IPS-NIHi7 (cell line): ENCODE data around the gene EEPD1.

Experiments used
- DNase-seq: peaks from one replicate; pipeline ENCODE4 v3.0.0; 2012; ENCODE audit warnings: mixed read lengths; ENCODE audit errors: extremely low spot score

The EEPD1 gene

DNA sequence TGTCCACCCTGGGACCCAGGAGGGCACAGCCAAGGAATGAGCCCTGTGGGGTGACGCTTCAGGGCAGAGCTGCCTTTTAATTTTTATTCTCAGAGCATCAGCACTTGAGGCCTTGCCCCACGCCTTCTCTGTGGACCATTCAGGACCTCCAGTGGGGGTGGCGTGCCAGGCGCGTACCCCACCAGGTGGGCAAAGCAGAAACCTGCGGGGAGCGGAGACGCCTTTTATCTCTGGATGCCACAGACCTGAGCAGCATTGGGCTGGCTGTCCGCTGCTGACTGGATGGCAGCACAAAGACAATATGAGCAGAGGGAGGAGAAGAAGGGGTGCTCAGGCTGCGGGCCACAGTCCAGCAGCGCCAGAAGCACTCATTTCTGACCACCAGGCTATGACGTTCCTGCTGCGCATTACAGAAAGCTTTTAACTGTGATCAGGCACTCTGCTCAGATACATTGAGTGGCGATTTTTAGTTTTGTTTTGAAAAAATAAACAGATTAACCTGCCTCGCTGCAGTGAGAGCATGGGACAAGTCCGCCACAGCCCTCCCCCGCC, 146.2 kb downstream of the EEPD1 start:
- no peak for DNase-seq

GRCh38 chr7:36299823-36300341, 146.8 kb downstream of the EEPD1 start:
- peak; percentile 61 for DNase-seq

DNA sequence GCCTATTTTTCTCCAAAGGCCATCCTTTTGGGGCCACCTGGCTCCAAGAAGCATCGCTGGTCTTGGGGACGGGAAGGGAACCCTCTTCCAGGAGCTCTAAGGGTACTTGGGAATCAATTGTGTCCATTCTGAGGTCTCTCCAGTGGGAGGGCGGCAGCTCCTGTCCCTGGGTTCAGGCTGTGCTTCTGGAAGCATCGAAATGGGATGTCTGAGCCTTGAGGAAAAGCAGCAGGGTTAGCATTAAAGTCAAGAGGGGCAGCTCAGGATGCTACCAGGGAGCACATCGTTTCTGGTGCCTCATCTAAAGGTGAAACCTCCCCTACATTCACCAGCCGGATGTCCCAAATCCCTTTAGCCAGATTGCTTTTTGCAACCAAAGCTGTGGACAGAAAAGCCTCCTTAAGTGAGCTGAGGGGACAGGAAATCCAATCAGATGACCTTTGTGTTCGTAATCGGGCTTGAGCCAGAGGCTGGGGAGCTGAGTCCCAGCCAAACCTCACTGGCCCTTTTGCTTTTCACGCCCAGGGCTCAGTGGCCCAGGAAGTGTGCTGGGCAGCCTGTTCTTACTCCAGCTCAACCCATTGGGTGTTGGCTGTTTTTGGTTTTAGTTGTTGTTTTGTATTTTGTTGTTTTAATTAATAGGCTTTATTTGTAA, 147.8 kb downstream of the EEPD1 start:
- no peak for DNase-seq

- DNase-seq = no peak
These were observed 149.1 kb downstream of the EEPD1 start for GRCh38 chr7:36301914-36302771.

DNA sequence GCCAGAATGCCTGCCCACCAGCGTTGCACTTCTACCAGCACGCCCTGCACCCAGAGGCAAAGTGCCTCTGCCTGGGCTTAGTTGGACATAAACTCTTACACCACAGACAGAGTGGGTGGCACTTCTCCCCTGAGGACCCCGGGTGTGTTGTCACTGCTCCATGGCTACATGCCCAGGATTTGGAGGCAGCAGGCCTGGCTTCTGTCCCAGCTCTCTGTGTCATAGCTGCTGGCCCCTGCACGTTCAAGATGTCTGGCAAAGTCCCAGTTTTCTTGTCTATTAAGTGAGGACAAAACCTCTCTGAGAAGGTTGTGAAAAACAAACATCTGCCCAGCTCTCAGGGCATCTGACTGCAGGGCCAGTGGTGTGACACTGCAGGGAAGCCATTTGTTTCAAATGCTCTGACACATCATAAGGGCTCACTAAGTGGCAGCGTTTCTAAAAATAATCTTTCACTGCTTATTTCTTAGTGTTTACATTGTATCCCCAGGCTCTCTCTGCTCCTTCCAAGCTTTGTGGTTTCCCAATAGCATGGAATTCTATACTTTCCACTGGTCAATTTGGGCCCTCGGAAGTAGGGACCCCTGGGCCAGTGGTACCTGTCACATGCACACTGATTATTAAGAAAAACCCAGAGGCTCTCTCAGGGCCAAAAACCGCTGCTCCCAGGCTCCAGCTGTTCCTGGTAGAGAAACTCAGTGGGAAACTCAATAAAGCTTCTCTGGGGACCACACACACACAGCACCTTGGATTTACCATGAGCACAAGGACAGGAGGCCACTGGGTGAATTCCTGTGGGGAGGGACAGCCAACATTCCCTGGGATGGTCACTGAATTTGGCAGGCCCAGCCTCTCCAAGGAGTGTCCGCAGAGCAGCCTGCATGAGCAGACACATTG, 150.4 kb downstream of the EEPD1 start:
- DNase-seq = no peak

- DNase-seq = no peak
These were observed 151.0 kb downstream of the EEPD1 start for GRCh38 chr7:36304099-36304425.

DNA sequence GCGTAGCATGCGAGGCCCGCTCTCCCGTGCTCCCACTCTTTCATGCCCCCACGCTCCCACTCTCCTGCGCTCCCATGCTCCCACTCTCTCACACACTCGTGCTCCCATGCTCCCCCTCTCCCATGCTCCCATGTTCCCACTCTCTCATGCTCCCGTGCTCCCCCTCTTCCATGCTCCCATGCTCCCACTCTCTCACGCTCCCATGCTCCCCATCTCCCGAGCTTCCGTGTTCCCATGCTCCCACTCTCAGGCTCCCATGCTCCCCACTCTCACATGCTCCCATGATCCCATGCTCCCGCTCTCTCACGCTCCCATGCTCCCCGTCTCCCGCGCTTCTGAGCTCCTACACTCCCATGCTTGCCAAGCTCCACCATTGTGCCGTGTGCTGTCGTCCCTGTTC, 152.2 kb downstream of the EEPD1 start:
- DNase-seq = no peak

DNA sequence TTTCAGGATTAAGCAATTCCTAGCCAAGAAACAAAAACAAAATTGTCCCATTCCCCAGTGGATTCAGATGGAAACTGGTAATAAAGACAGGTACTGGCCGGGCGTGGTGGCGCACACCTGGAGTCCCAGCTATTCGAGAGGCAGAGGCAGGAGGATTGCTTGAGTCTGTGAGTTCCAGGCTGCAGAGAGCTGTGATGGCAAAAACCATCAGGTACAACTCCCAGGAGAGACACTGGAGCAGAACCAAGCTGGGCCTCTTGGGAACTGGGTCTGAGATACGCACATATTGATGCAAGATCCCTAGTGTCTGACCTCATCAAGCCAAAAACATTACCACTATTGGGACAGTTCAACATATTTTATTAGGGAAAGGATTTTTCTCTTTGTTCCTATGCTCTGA, 152.6 kb downstream of the EEPD1 start:
- no peak for DNase-seq

DNA sequence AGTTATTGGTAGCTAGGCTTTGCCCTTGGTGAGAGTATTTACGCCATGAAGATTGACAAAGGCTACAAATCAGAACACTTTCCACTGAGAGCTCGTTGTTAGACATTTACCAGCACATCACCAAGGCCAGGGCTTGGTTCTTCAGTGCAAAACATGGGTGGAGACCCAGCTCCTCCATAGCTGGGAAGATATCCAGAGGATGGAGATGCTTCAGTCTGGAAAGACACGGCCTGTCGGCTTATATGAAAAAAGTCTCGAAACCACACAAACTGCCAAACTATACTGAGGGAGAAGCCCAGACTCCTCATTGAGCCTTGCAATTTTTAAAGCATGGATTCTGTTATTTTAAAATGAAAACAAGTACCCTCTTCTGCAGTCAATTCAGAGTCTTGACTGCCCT, 153.2 kb downstream of the EEPD1 start:
- DNase-seq = no peak

GRCh38 chr7:36306722-36307121, 153.7 kb downstream of the EEPD1 start:
- DNase-seq = no peak

GRCh38 chr7:36308031-36308430, 155.0 kb downstream of the EEPD1 start:
- DNase-seq = no peak

- no peak for DNase-seq
These were observed 156.2 kb downstream of the EEPD1 start for GRCh38 chr7:36309301-36309700.

DNA sequence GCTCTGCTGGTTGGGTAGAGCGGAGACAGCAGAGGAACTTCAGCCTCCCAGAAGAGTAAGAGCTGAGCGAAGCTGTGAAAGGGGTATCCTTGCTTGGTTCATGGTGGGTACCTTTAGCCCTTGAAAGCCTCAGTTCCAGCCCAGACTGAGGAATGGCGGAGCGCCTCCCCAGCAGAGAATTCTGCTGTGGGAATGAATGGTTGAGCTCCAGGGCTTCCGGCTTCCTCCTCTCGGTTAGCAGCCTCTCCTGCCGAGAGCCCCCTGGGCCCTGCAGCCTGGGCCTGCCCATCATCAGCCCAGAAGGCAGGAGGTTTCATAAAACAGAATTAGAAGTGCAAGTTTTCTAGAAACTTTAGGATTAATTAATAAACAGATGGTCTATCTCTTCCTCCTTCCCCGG, 156.7 kb downstream of the EEPD1 start:
- DNase-seq = no peak

DNA sequence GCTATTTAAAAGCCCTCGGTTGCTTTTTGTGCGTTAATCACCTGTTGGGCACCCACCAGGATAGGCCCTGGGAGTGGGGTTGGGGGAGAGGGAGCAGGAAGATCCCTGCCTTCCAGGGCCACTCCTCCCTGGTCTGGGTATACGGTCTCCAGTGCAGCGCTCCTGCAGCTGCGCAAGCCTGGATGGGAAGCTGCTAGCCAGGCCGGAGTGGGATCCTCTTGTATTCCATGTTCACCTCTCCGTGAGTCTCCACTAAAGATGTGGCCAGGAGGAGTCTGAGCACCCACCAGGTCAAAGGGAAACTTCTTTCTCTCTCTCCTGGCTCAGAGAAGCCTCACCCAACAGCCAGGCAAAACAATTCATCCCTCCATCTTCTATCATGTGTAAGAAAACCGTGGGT, 157.8 kb downstream of the EEPD1 start:
- no peak for DNase-seq

- DNase-seq = no peak
These were observed 158.5 kb downstream of the EEPD1 start for GRCh38 chr7:36311539-36311938.

GRCh38 chr7:36312064-36312914, 159.2 kb downstream of the EEPD1 start:
- DNase-seq = peak; percentile 66

GRCh38 chr7:36312915-36313334, 159.9 kb downstream of the EEPD1 start:
- no peak for DNase-seq

GRCh38 chr7:36313607-36314006, 160.6 kb downstream of the EEPD1 start:
- DNase-seq = no peak

DNA sequence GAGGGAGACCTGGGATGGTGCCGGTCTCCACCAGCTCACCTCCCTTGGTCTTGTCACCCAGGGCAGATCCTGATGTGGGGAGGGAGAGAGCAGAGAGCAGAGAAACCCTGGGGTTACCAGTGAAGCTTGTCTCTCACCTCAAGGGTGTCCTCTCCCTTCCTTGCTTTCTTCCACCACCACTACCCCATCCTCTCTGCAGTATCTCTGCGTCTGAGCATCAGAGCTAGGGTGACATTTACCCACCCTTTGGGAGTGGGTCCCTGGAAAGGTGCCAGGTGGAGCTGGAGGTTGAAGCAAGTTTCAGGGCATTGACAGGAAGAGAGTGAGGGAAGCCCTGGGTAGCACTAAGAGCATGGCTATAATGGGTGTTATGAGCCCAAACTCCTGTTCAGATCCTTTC, 161.4 kb downstream of the EEPD1 start:
- no peak for DNase-seq

GRCh38 chr7:36315309-36315944, 162.4 kb downstream of the EEPD1 start:
- no peak for DNase-seq
